HUES48 (cell line): ENCODE data around the gene INAFM2.

Experiments
- H3K27ac ChIP-seq: one replicate; pipeline ENCODE4 v1.7.0; 2013; ENCODE audit warnings: low read depth, low read length, inconsistent platforms
- H3K27me3 ChIP-seq: 2 replicates; pipeline ENCODE4 v1.6.1; 2013; ENCODE audit warnings: mild to moderate bottlenecking, low read length; ENCODE audit not compliant: control insufficient read depth, insufficient read depth
- H3K36me3 ChIP-seq: 2 replicates; pipeline ENCODE4 v1.6.1; 2013; ENCODE audit warnings: low read length; ENCODE audit not compliant: control insufficient read depth, insufficient read depth
- H3K4me1 ChIP-seq: 2 replicates; pipeline ENCODE4 v1.6.1; 2013; ENCODE audit warnings: mild to moderate bottlenecking, low read length; ENCODE audit not compliant: control insufficient read depth, insufficient read depth
- H3K4me3 ChIP-seq: 2 replicates; pipeline ENCODE4 v1.5.1; 2013; ENCODE audit warnings: mild to moderate bottlenecking, low read depth, low read length
- H3K9ac ChIP-seq: 2 replicates; pipeline ENCODE4 v1.6.1; 2013; ENCODE audit warnings: mild to moderate bottlenecking, low read depth, low read length, moderate library complexity
- H3K9me3 ChIP-seq: 2 replicates; pipeline ENCODE4 v1.6.1; 2013; ENCODE audit warnings: low read length; ENCODE audit not compliant: control insufficient read depth, insufficient read depth

The INAFM2 gene

GRCh38 chr15:40329804-40330203 is 6.3 kb downstream of the INAFM2 start:
- Histone ChIP-seq H3K9me3 (no peaks in the 10 kb centered on the region), H3K27me3 (peaks cover 11% of the 10 kb centered on the region), H3K27ac (no peak overlapping the region), H3K4me1 (peaks cover 55% of the 10 kb centered on the region), H3K9ac (no peak overlapping the region), H3K36me3 (no peaks in the 10 kb centered on the region), H3K4me3 (no peak overlapping the region)

GRCh38 chr15:40330368-40330836 is 6.9 kb downstream of the INAFM2 start:
- no peaks in the 10 kb centered on the region for H3K36me3 ChIP-seq
- H3K27me3 ChIP-seq, result peaks cover 5% of the 10 kb centered on the region
- no peak overlapping the region for H3K4me3 ChIP-seq
- H3K27ac ChIP-seq, result no peak overlapping the region
- no peaks in the 10 kb centered on the region for H3K9me3 ChIP-seq
- peaks cover 50% of the 10 kb centered on the region for H3K4me1 ChIP-seq
- no peak overlapping the region for H3K9ac ChIP-seq

GRCh38 chr15:40331026-40331425 is 7.5 kb downstream of the INAFM2 start:
- Histone ChIP-seq H3K27ac (no peak overlapping the region), H3K27me3 (no peaks in the 10 kb centered on the region), H3K4me1 (peaks cover 44% of the 10 kb centered on the region), H3K36me3 (no peaks in the 10 kb centered on the region), H3K9ac (no peak overlapping the region), H3K4me3 (no peak overlapping the region), H3K9me3 (no peaks in the 10 kb centered on the region)

GRCh38 chr15:40331637-40332036 is 8.1 kb downstream of the INAFM2 start:
- Histone ChIP-seq H3K27me3 (no peaks in the 10 kb centered on the region), H3K4me1 (peaks cover 38% of the 10 kb centered on the region), H3K4me3 (no peak overlapping the region), H3K9ac (no peak overlapping the region), H3K9me3 (no peaks in the 10 kb centered on the region), H3K36me3 (no peaks in the 10 kb centered on the region), H3K27ac (no peak overlapping the region)

- no peaks in the 10 kb centered on the region for H3K9me3 ChIP-seq
- no peak overlapping the region for H3K4me3 ChIP-seq
- no peaks in the 10 kb centered on the region for H3K36me3 ChIP-seq
- no peaks in the 10 kb centered on the region for H3K27me3 ChIP-seq
- peaks cover 32% of the 10 kb centered on the region for H3K4me1 ChIP-seq
- no peak overlapping the region for H3K9ac ChIP-seq
- H3K27ac ChIP-seq, result no peak overlapping the region
Measured at GRCh38 chr15:40332113-40332781, 8.8 kb downstream of the INAFM2 start.

GRCh38 chr15:40333922-40334492 is 10.5 kb downstream of the INAFM2 start:
- no peak overlapping the region for H3K4me3 ChIP-seq
- H3K36me3 ChIP-seq, result no peaks in the 10 kb centered on the region
- no peak overlapping the region for H3K27ac ChIP-seq
- H3K9ac ChIP-seq, result no peak overlapping the region
- no peaks in the 10 kb centered on the region for H3K9me3 ChIP-seq
- peaks cover 22% of the 10 kb centered on the region for H3K4me1 ChIP-seq
- H3K27me3 ChIP-seq, result no peaks in the 10 kb centered on the region

GRCh38 chr15:40334541-40334940 is 11.0 kb downstream of the INAFM2 start:
- Histone ChIP-seq H3K9ac (no peak overlapping the region), H3K27me3 (no peaks in the 10 kb centered on the region), H3K4me1 (peaks cover 19% of the 10 kb centered on the region), H3K9me3 (no peaks in the 10 kb centered on the region), H3K36me3 (no peaks in the 10 kb centered on the region), H3K4me3 (no peak overlapping the region), H3K27ac (no peak overlapping the region)

- H3K4me3 ChIP-seq, result no peak overlapping the region
- no peak overlapping the region for H3K9ac ChIP-seq
Measured at GRCh38 chr15:40334941-40335795, 11.7 kb downstream of the INAFM2 start.

GRCh38 chr15:40335938-40336743 is 12.6 kb downstream of the INAFM2 start:
- no peak overlapping the region for H3K9ac ChIP-seq
- H3K36me3 ChIP-seq, result no peaks in the 10 kb centered on the region
- H3K27ac ChIP-seq, result no peak overlapping the region
- no peaks in the 10 kb centered on the region for H3K9me3 ChIP-seq
- no peaks in the 10 kb centered on the region for H3K27me3 ChIP-seq
- H3K4me3 ChIP-seq, result no peak overlapping the region
- H3K4me1 ChIP-seq, result peaks cover 35% of the 10 kb centered on the region

More at GRCh38 chr15:40334941-40335795, 11.7 kb downstream of the INAFM2 start:
- Histone ChIP-seq H3K4me1 (peaks cover 25% of the 10 kb centered on the region), H3K27ac (no peak overlapping the region), H3K9me3 (no peaks in the 10 kb centered on the region), H3K27me3 (no peaks in the 10 kb centered on the region), H3K36me3 (no peaks in the 10 kb centered on the region)

- Histone ChIP-seq H3K27ac (no peak overlapping the region), H3K4me1 (peaks cover 37% of the 10 kb centered on the region), H3K27me3 (no peaks in the 10 kb centered on the region), H3K4me3 (no peak overlapping the region), H3K36me3 (no peaks in the 10 kb centered on the region), H3K9ac (no peak overlapping the region), H3K9me3 (no peaks in the 10 kb centered on the region)
Measured at GRCh38 chr15:40336744-40337122, 13.2 kb downstream of the INAFM2 start.
